Body of pancreas (tissue), 4 donors: ENCODE results near the gene BTD. TPM values are rescaled to one million over a fixed set of nuclear protein-coding genes. Genes with fewer than 3 reads are reported as not detected.

Source experiments
- ATAC-seq: fragments of 150-250 bp; one replicate; pipeline ENCODE4 v1.9.1; 2016
- DNase-seq, 4 donors: peaks; one replicate each; pipeline ENCODE4 v3.0.0-alpha.2; 2019
- H3K27ac ChIP-seq, 4 donors: fragments of 200-600 bp; sonication (generic); 1 replicate in 3 of 4; 2 replicates in 1 of 4; pipeline versions ENCODE4 v1.5.1 to v1.6.1; 2016 to 2019; ENCODE audit warnings: mild to moderate bottlenecking in 1 of 4, mixed read lengths in 1 of 4, moderate library complexity in 1 of 4
- H3K27me3 ChIP-seq, 2 donors: fragments of 200-600 bp; sonication (generic); one replicate each; pipeline ENCODE4 v1.6.0; 2016; ENCODE audit warnings: mild to moderate bottlenecking in 1 of 2
- H3K36me3 ChIP-seq, 2 donors: fragments of 200-600 bp; sonication (generic); replicated peaks in 1 of 2; 2 replicates each; pipeline ENCODE4 v1.5.1; 2016; ENCODE audit warnings: low read depth in 2 of 2; ENCODE audit not compliant: insufficient read depth in 1 of 2
- H3K4me1 ChIP-seq: fragments of 200-600 bp; sonication (generic); one replicate; pipeline ENCODE4 v1.6.0; 2016
- H3K4me3 ChIP-seq, 2 donors: fragments of 200-600 bp; sonication (generic); 1 replicate in 1 of 2; 2 replicates in 1 of 2; pipeline ENCODE4 v1.5.1; 2016 to 2019
- H3K9me3 ChIP-seq, 3 donors: fragments of 200-600 bp; sonication (generic); 1 replicate in 2 of 3; 2 replicates in 1 of 3; pipeline ENCODE4 v1.5.1; 2016
- CTCF ChIP-seq, 7 experiments: fragments of 450-650 bp in 4 of 7; fragments of 200-600 bp in 3 of 7; sonication (generic) in 3 of 7; IDR thresholded peaks; one replicate each; pipeline ENCODE4 v1.5.1; 2016 to 2019; ENCODE audit warnings: antibody characterized with exemption in 7 of 7
- POLR2A ChIP-seq, 3 donors: fragments of 450-650 bp; IDR thresholded peaks; one replicate each; pipeline ENCODE4 v1.6.1; 2016; ENCODE audit warnings: antibody characterized with exemption in 3 of 3, mild to moderate bottlenecking in 2 of 3
- WGBS, 2 donors: methylation state at CpG; one replicate each; pipeline ENCODE4 v1.1.5; 2017; 5-methylcytosine and 5-hydroxymethylcytosine counted together
- intact Hi-C: fragments of 100-400 bp; cut with DNase I; formaldehyde crosslinking; loops from one replicate; pipeline ENCODE4 v1.15.1; 2023
- total RNA-seq, 2 donors: library from RNA; depleted of rRNA; stranded (reverse); fragments of >200 nt; gene quantifications; one replicate each; pipeline ENCODE4 v1.1.0, GENCODE V29; 2016

Gene BTD
- total RNA-seq, 2 donors from 2014 or later, result 8.2 to 24.4 TPM

- intact Hi-C loops, result no loop called here
- no peak overlapping the region for H3K27ac ChIP-seq
- ATAC-seq (peak; percentile 86), DNase-seq (peak; percentile 52 to 77 (median 62))
- H3K4me1 ChIP-seq, result peaks cover 4% of the 10 kb centered on the region
- TF ChIP-seq POLR2A (IDR thresholded peaks at IDR 0.05) (no peak), CTCF (IDR thresholded peaks at IDR 0.05) (peak; percentile 23 to 76 (median 65))
- H3K9me3 ChIP-seq, result no peaks in the 10 kb centered on the region
- H3K4me3 ChIP-seq, result no peak overlapping the region
- H3K36me3 ChIP-seq, result peaks cover 0 to 10% of the 10 kb centered on the region in 2 donors
- H3K27me3 ChIP-seq, result no peaks in the 10 kb centered on the region
- 2 to 3% methylated on average over 3 of the region's 3 CpGs for WGBS, 2 donors
These were observed 44.0 kb upstream of the BTD start for GRCh38 chr3:15557511-15557946.

- no peak for DNase-seq
- TF ChIP-seq CTCF (IDR thresholded peaks at IDR 0.05) (no peak), POLR2A (IDR thresholded peaks at IDR 0.05) (no peak)
- ATAC-seq, result no peak
- intact Hi-C loops, result no loop called here
- Histone ChIP-seq H3K4me1 (peaks cover 4% of the 10 kb centered on the region), H3K36me3 (peaks cover 0 to 18% of the 10 kb centered on the region in 2 donors), H3K27ac (no peak overlapping the region), H3K4me3 (no peak overlapping the region), H3K9me3 (no peaks in the 10 kb centered on the region), H3K27me3 (no peaks in the 10 kb centered on the region)
- 79 to 82% methylated on average over 9 of the region's 9 CpGs for WGBS, 2 donors
These were observed 43.0 kb upstream of the BTD start for GRCh38 chr3:15558581-15558980.

DNA sequence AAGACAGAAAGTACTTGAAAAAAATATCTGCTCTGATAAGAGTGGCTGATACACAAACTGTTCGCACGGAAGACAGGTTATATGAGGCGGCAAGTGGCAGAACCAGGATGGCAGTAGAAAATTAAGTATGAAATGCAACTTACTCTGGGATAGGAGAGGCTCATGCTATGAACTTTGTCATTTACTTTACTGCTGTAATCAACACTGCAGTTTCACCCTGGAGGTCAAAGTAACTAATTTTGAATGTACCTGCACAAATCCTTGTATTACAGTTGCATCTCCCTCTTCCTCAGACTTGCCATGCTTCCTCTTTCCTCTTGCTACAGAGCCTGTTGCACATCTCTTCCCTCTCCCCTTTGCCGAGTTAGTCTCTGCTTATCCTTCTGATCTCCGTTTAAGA lies 39.0 kb upstream of the BTD start:
- Histone ChIP-seq H3K27ac (no peak overlapping the region), H3K4me3 (no peak overlapping the region), H3K36me3 (peaks cover 0 to 25% of the 10 kb centered on the region in 2 donors), H3K9me3 (no peaks in the 10 kb centered on the region), H3K4me1 (no peaks in the 10 kb centered on the region), H3K27me3 (no peaks in the 10 kb centered on the region)
- DNase-seq (no peak), ATAC-seq (no peak)
- WGBS, 2 donors, result 56 to 72% methylated on average over 5 of the region's 5 CpGs
- TF ChIP-seq POLR2A (IDR thresholded peaks at IDR 0.05), result no peak
- TF ChIP-seq CTCF (IDR thresholded peaks at IDR 0.05), result no peak
- intact Hi-C loops, result loop anchor here (10.0 kb wide), 1 partner anchor 128 kb away; no protein-coding TSS in a partner anchor

DNA sequence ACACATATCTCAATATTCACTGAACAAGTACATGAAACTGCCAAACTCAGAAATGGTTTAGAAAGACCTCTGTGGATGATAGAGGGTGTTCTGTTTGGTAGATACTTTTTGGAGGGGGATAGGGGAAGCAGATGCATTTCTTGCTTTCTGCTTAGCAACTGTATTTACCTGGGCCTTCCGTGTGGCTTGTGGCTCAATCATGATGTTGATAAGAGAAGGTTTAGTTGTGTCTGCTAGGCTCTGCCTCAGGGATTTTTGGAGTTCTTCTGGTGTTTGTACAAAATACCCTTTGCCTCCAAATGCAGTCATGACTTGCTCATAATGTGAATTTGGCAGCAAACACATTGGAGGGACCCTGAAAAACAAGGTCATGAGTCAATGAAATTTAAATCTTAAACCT lies 38.4 kb upstream of the BTD start:
- Histone ChIP-seq H3K27ac (no peak overlapping the region), H3K4me3 (no peak overlapping the region), H3K4me1 (no peaks in the 10 kb centered on the region), H3K9me3 (no peaks in the 10 kb centered on the region), H3K27me3 (no peaks in the 10 kb centered on the region), H3K36me3 (peaks cover 5 to 28% of the 10 kb centered on the region in 2 donors)
- DNase-seq, result no peak
- TF ChIP-seq POLR2A (IDR thresholded peaks at IDR 0.05) (no peak), CTCF (IDR thresholded peaks at IDR 0.05) (no peak)
- intact Hi-C loops, result loop anchor here (10.0 kb wide), 1 partner anchor 128 kb away; no protein-coding TSS in a partner anchor
- no peak for ATAC-seq
- WGBS, 2 donors, result 59 to 69% methylated on average over 1 of the region's 1 CpG

- Histone ChIP-seq H3K4me3 (no peak overlapping the region), H3K27ac (peak overlapping the region in 3 of 4 donors; percentile 6 to 30 (median 17)), H3K36me3 (peaks cover 5 to 7% of the 10 kb centered on the region in 2 donors), H3K4me1 (peaks cover 12% of the 10 kb centered on the region), H3K27me3 (no peaks in the 10 kb centered on the region), H3K9me3 (no peaks in the 10 kb centered on the region)
- ATAC-seq (peak; percentile 96), DNase-seq (peak; percentile 64 to 77 (median 76))
- WGBS, 2 donors, result 24 to 27% methylated on average over 4 of the region's 4 CpGs
- intact Hi-C loops, result no loop called here
- TF ChIP-seq CTCF (IDR thresholded peaks at IDR 0.05), result no peak
- no peak for TF ChIP-seq POLR2A (IDR thresholded peaks at IDR 0.05)
These were observed 29.4 kb upstream of the BTD start for GRCh38 chr3:15572138-15572537.
